Epithelial cell of alveolus of lung (primary cell): Measurements from ENCODE around the gene VWA7. TPM values are rescaled to one million over a fixed set of nuclear protein-coding genes. Genes with fewer than 3 reads are reported as not detected.

ENCODE experiments used
- total RNA-seq: library from RNA; depleted of rRNA; stranded (reverse); fragments of >200 nt; gene quantifications from 2 replicates; pipeline ENCODE4 v1.2.1, GENCODE V29; 2015

Gene VWA7
- total RNA-seq: 0.13 TPM in 1 of 2 replicates, not detected in the other

DNA sequence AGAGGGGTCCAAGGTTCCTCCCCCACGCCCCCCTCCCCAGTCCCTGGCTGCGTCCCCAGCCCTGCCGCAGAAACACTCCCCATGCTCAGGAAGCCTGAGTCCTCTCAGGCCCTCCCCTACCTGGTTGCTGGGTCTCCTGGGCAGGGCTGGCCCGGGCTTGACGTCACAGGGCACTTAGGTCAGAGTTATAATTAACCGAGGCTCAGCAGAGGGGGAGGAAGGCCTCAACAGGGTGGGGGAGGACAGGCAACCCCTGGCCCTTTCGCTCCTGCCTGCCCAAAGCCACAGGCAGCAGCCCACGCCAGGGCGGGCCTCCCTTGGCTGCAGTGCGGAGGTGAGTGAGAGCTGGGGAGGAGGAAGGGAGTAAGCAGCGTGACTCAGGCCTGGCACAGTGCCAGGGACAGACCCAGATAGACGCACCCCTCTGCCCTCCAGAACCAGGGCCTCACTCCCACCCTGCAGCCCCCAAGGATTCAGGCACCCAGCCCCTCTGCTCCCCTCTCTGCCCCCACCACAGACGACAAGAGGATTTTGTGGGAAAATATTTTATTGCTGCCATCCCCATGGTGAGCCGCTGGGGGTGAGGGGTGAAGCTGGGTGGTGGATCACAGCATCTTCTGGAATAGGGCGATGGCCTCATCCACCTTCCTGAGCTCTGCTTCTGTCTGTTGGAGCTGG, at the start of gene VWA7:
VWA7 (minus strand) TSS at position 340 of the 678 bp plus-strand sequence. CDS start 549 bp downstream, outside the sequence.

GRCh38 chr6:31815025-31815838, 38.1 kb upstream of the VWA7 start, which contains the start of the genes HSPA1A and HSPA1L:
TSS of gene HSPA1A (plus strand) at chr6:31815543. CDS start at chr6:31815757, 214 bp downstream.
TSS of gene HSPA1L (minus strand) at chr6:31815283. CDS start at chr6:31811972, 3,311 bp downstream.

DNA sequence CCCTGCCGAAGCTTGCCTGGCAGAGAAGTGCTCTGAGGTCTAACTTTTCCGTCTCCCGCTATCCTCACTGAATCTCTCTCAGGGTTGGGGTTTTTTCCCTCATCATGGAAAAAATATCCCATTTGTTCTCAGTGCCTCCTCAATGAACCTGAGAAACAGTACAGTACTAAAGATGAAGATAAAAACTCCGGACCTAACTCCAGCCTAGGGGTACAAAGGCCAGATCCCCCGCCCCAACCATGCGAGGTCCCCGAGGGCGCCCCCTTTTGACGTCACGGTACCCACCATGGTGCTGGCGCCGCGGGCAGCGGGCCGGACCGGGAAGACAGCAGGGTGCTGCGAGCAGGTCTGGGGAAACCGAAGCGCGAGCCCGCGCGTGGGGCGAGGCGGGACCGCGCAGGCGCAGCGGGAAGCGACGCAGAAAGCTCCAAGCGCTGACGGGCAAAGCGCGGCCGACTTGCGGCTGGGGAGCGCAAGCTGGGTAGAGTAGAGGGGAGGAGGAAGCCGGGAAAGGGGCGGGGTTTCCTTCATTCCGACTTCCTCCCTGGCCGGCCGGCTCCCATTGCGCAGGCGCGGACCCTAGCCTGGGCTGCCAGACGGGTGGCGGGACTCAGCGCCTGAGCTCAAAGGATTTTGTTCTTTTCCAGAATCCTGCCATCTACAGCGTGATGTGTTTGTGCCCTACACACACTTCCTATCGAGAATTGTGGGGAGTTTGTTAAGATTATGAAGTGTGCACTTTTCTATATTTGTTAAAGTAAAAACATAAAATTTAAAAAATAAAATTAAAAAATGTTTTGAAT, 29.5 kb upstream of the VWA7 start, which contains the start of gene LSM2:
LSM2 (minus strand) TSS at position 497 of the 803 bp plus-strand sequence; CDS start at position 288, 209 bp downstream.

GRCh38 chr6:31795616-31796298, 18.6 kb upstream of the VWA7 start, which contains the start of gene VARS1:
TSS of gene VARS1 (minus strand) at chr6:31795752. CDS start at chr6:31795217, 535 bp downstream.

GRCh38 chr6:31762356-31762755, 14.8 kb downstream of the VWA7 start, which contains the start of gene SAPCD1:
TSS of gene SAPCD1 (plus strand) at chr6:31762656. CDS start at chr6:31763055, 399 bp downstream.

GRCh38 chr6:31739639-31740396, 37.3 kb downstream of the VWA7 start, which contains the start of gene MSH5:
TSS of gene MSH5 (plus strand) at chr6:31740005. CDS start at chr6:31740467, 462 bp downstream.

DNA sequence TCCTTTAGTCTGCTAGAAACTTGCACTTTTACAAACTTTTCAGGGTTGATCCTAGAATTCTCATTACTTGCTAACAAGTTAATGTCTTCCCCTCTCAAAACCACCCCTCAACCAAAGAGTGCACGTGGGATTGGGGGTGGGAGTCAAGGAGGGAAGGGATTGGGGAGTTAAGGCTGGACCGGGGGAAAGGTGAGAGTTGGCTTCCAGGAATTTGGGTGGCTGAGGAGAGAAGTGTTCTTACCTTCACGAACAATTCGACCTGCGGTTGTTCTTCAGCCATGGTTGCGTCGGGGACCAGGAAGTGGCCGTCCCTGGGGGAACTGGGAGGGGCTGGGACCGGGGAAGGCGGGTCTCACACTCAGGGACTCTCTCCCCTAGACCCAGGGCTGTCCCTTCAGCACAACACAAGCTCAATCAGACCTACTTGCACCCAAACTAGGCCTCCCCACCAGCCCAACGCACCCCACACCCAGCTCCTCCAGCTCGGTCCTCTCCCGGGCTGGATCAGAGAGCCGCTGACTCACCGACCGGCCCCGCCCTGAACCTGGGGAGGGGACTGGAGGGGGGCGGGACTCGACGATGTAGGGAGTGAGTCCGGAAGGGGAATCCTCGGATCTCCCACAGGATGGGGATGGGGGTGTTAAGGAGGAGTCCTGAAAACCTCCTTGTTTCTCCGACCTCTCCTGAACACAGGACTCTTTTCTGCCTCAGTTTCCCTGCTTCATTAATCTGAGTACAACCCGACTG, 40.9 kb downstream of the VWA7 start, which contains the start of gene CLIC1:
CLIC1 (minus strand) TSS at position 510 of the 747 bp plus-strand sequence; CDS start at position 280, 230 bp downstream.

DNA sequence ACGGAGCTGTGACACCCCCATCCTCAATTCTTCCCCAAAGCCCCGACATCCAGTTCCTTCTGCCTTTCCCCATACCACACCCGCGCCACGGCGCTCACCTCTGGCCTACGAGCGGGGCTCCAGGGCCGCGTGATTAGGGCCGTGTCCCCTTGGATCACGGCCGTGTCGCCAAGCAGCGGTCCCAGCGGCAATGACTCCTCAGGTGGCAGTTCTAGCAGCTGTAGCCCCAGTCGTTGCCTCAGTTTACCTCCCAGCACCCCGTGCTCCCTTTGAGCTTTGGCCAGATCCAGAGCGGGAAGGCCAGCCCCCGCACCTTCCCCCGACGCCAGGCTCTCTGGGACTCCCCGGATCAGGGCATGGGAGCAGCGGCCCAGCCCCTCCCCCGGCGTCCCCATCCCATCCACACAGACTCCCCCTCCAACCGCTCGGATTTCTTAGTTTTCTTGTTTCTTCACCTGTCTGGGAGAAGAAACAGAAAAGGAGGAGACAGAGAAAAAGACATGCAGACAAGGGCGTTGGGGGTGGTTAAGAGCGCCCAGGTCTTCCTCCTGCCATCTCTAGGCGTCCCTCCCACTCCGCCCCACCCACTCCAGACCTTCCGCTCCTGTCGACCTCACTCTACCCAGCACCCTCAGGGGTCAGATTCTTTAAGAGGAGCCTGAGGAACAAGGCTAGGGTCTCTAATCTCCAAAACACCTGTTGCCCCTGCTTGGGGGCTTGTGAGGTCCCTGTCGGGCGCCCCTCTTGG, 48.2 kb downstream of the VWA7 start, which contains the start of gene DDAH2:
DDAH2 (minus strand) TSS at position 533 of the 748 bp plus-strand sequence; CDS start at position 395, 138 bp downstream.

DNA sequence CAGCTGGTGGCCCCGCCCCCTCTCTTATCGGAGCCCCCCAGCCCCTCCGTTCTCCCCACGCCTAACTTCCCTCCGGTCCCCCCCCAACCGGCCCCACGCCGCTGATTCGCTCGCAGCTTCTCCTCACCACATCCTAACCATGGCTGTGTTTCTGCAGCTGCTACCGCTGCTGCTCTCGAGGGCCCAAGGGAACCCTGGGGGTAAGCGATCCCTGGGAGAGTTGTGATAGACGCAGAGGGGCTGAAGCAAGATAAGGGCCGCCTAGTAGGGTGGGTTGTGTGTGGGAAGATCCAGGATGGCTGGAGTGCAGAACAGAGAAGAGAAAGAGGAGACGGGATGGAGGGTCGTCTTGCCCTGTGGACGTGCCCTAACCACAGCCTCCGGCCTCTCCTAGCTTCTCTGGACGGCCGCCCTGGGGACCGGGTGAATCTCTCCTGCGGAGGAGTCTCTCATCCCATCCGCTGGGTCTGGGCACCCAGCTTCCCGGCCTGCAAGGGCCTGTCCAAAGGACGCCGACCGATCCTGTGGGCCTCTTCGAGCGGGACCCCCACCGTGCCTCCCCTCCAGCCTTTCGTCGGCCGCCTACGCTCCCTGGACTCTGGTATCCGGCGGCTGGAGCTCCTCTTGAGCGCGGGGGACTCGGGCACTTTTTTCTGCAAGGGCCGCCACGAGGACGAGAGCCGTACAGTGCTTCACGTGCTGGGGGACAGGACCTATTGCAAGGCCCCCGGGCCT, 53.7 kb downstream of the VWA7 start, which contains the start of gene MPIG6B:
MPIG6B (plus strand) TSS at position 129 of the 735 bp plus-strand sequence; CDS start at position 140, 11 bp downstream.

GRCh38 chr6:31721351-31722020, 55.6 kb downstream of the VWA7 start, which contains the start of gene LY6G6C:
TSS of gene LY6G6C (minus strand) at chr6:31721746. CDS start at chr6:31721679, 67 bp downstream.

Other genes with a start within 250 kb of the VWA7 start
- not detected in 2 replicates for gene MCCD1, start 248.4 kb downstream of the VWA7 start, total RNA-seq
- 517 and 600 TPM in 2 replicates for gene DDX39B, start 235.3 kb downstream of the VWA7 start, total RNA-seq
- 4.1 and 5.9 TPM in 2 replicates for gene ATP6V1G2, start 230.7 kb downstream of the VWA7 start, total RNA-seq
- 17.8 and 24.4 TPM in 2 replicates for gene NFKBIL1, start 229.7 kb downstream of the VWA7 start, total RNA-seq
- not detected in 2 replicates for gene LTA, start 205.0 kb downstream of the VWA7 start, total RNA-seq
- gene TNF, start 201.8 kb downstream of the VWA7 start, total RNA-seq: not detected in 2 replicates
- 0.91 TPM in 1 of 2 replicates, not detected in the other for gene LTB, start 194.9 kb downstream of the VWA7 start, total RNA-seq
- 0.08 TPM in 1 of 2 replicates, not detected in the other for gene LST1, start 191.1 kb downstream of the VWA7 start, total RNA-seq
- gene NCR3, start 184.3 kb downstream of the VWA7 start, total RNA-seq: not detected in 2 replicates
- not detected in 2 replicates for gene AIF1, start 162.1 kb downstream of the VWA7 start, total RNA-seq
- 80.5 and 92.3 TPM in 2 replicates for gene PRRC2A, start 156.6 kb downstream of the VWA7 start, total RNA-seq
- 217 and 269 TPM in 2 replicates for gene BAG6, start 124.7 kb downstream of the VWA7 start, total RNA-seq
- 1.8 and 3.0 TPM in 2 replicates for gene APOM, start 121.4 kb downstream of the VWA7 start, total RNA-seq
- 16.0 and 18.2 TPM in 2 replicates for gene C6orf47, start 116.5 kb downstream of the VWA7 start, total RNA-seq
- gene GPANK1, start 112.3 kb downstream of the VWA7 start, total RNA-seq: 20.8 and 34.9 TPM in 2 replicates
- gene CSNK2B, start 111.2 kb downstream of the VWA7 start, total RNA-seq: 297 and 307 TPM in 2 replicates
- 0.91 and 2.1 TPM in 2 replicates for gene LY6G5B, start 107.4 kb downstream of the VWA7 start, total RNA-seq
- gene LY6G5C, start 96.3 kb downstream of the VWA7 start, total RNA-seq: 0.64 and 1.4 TPM in 2 replicates
- 28.1 and 28.7 TPM in 2 replicates for gene ABHD16A, start 74.0 kb downstream of the VWA7 start, total RNA-seq
- not detected in 2 replicates for gene LY6G6F, start 70.5 kb downstream of the VWA7 start, total RNA-seq
- not detected in 2 replicates for gene LY6G6D, start 62.0 kb downstream of the VWA7 start, total RNA-seq
- gene LY6G6C, start 55.6 kb downstream of the VWA7 start, total RNA-seq: not detected in 2 replicates
- not detected in 2 replicates for gene MPIG6B, start 54.0 kb downstream of the VWA7 start, total RNA-seq
- 41.9 and 42.4 TPM in 2 replicates for gene DDAH2, start 48.0 kb downstream of the VWA7 start, total RNA-seq
- 281 and 648 TPM in 2 replicates for gene CLIC1, start 40.8 kb downstream of the VWA7 start, total RNA-seq
- 5.0 and 10.5 TPM in 2 replicates for gene MSH5, start 37.3 kb downstream of the VWA7 start, total RNA-seq
- not detected in 2 replicates for gene SAPCD1, start 14.7 kb downstream of the VWA7 start, total RNA-seq
- 44.4 and 93.2 TPM in 2 replicates for gene VARS1, start 18.4 kb upstream of the VWA7 start, total RNA-seq
- gene LSM2, start 29.6 kb upstream of the VWA7 start, total RNA-seq: 75.9 and 82.9 TPM in 2 replicates
- 0.48 and 0.78 TPM in 2 replicates for gene HSPA1L, start 38.0 kb upstream of the VWA7 start, total RNA-seq
- gene HSPA1A, start 38.2 kb upstream of the VWA7 start, total RNA-seq: 54.6 and 130 TPM in 2 replicates
- 56.9 and 72.9 TPM in 2 replicates for gene HSPA1B, start 50.4 kb upstream of the VWA7 start, total RNA-seq
- gene NEU1, start 85.5 kb upstream of the VWA7 start, total RNA-seq: 47.8 and 53.7 TPM in 2 replicates
- 1.0 TPM in 1 of 2 replicates, not detected in the other for gene SLC44A4, start 101.7 kb upstream of the VWA7 start, total RNA-seq
- gene EHMT2, start 120.4 kb upstream of the VWA7 start, total RNA-seq: 43.0 and 43.1 TPM in 2 replicates
- 2.0 and 2.1 TPM in 2 replicates for gene ZBTB12, start 124.8 kb upstream of the VWA7 start, total RNA-seq
- gene C2, start 150.4 kb upstream of the VWA7 start, total RNA-seq: 0.65 and 4.8 TPM in 2 replicates
- gene CFB, start 168.8 kb upstream of the VWA7 start, total RNA-seq: 5.2 and 10.7 TPM in 2 replicates
- 80.6 and 127 TPM in 2 replicates for gene NELFE, start 181.6 kb upstream of the VWA7 start, total RNA-seq
- gene SKIC2, start 181.8 kb upstream of the VWA7 start, total RNA-seq: 40.0 and 43.1 TPM in 2 replicates
- gene DXO, start 194.8 kb upstream of the VWA7 start, total RNA-seq: 13.3 and 24.6 TPM in 2 replicates
- gene C4A, start 204.7 kb upstream of the VWA7 start, total RNA-seq: 0.52 and 13.6 TPM in 2 replicates
- gene C4B, start 237.5 kb upstream of the VWA7 start, total RNA-seq: 0.39 and 9.3 TPM in 2 replicates